ENCODE data around the gene LRRN2. TPM values are rescaled to one million over a fixed set of nuclear protein-coding genes. Genes with fewer than 3 reads are reported as not detected.

Gene LRRN2
- total and polyA plus RNA-seq, 2 donors (not counting 3 experiments of a cell fraction or from before 2014, with no cell fraction given): not detected

DNA sequence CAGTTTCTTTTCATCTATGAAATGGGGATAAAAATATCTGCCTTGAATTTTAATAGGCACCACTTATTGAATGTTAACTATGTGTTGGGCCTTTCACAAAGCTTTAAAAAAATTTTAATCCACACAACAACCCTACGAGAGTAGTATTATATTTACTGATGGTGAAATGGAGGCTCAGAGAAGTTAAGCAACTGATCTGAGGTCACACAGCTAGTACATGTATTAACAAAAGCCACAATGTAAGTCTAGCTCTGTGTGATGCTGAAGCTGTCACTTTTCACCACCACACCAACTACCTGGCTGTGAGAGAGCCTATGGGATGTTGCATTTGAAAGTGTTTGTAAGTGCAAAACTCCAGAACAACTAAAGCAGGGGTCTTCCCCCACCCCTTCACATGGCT lies 44.1 kb downstream of the LRRN2 start:
- Histone ChIP-seq H3K36me3 (ENCODE audit: control insufficient read depth in 2 of 2, extremely low read depth in 1 of 2, insufficient read depth in 2 of 2, low read length in 2 of 2) (no peaks in the 10 kb centered on the region), H3K79me2 (ENCODE audit: control insufficient read depth, insufficient read depth, low read length) (no peaks in the 10 kb centered on the region), H3K27me3 (ENCODE audit: control insufficient read depth in 2 of 2, insufficient read depth in 2 of 2, low read length in 2 of 2) (peaks cover 2 to 5% of the 10 kb centered on the region in 2 experiments), H3K9me1 (replicated peaks; ENCODE audit: control insufficient read depth, extremely low read depth, insufficient read depth, low read length) (no peaks in the 10 kb centered on the region), H3K4me3 (replicated peaks in 1 of 3; ENCODE audit: insufficient read depth in 1 of 3, low read depth in 1 of 3, low read length in 3 of 3) (no peak overlapping the region), H4K20me1 (replicated peaks; ENCODE audit: control insufficient read depth, extremely low read depth, insufficient read depth, low read length) (no peaks in the 10 kb centered on the region), H3K9me3 (replicated peaks; ENCODE audit: control insufficient read depth, insufficient read depth, low read length) (no peaks in the 10 kb centered on the region), H3K4me2 (ENCODE audit: insufficient read depth, low read length) (no peak overlapping the region), H2AFZ (ENCODE audit: low read depth, low read length) (no peak overlapping the region), H3K4me1 (ENCODE audit: control insufficient read depth, extremely low read depth, insufficient read depth, low read length) (no peaks in the 10 kb centered on the region), H3K27ac (ENCODE audit: insufficient read depth, low read depth, low read length) (no peak overlapping the region), H3K9ac (replicated peaks; ENCODE audit: extremely low read depth, insufficient read depth, low read length) (no peak overlapping the region)
- TF ChIP-seq POLR2A (IDR thresholded peaks at IDR 0.05; ENCODE audit: low read depth, low read length): no peak
- no peak for TF ChIP-seq EZH2 (IDR thresholded peaks at IDR 0.05; ENCODE audit: borderline replicate concordance, low read depth, low read length, severe bottlenecking)
- no peak for TF ChIP-seq JUN (IDR thresholded peaks at IDR 0.05; ENCODE audit: borderline replicate concordance, insufficient read depth, insufficient read length, low read depth)
- TF ChIP-seq GATA2 (IDR thresholded peaks at IDR 0.05; ENCODE audit: insufficient read depth, insufficient read length, low read depth, low read length): no peak
- TF ChIP-seq POLR2AphosphoS5 (IDR thresholded peaks at IDR 0.05; ENCODE audit: insufficient read depth, low read depth, low read length): no peak
- TF ChIP-seq MAX (IDR thresholded peaks at IDR 0.05; ENCODE audit: insufficient read depth, insufficient read length): no peak
- TF ChIP-seq FOS (IDR thresholded peaks at IDR 0.05; ENCODE audit: borderline replicate concordance, insufficient read depth, low read length): no peak
- TF ChIP-seq, protein P1, sequence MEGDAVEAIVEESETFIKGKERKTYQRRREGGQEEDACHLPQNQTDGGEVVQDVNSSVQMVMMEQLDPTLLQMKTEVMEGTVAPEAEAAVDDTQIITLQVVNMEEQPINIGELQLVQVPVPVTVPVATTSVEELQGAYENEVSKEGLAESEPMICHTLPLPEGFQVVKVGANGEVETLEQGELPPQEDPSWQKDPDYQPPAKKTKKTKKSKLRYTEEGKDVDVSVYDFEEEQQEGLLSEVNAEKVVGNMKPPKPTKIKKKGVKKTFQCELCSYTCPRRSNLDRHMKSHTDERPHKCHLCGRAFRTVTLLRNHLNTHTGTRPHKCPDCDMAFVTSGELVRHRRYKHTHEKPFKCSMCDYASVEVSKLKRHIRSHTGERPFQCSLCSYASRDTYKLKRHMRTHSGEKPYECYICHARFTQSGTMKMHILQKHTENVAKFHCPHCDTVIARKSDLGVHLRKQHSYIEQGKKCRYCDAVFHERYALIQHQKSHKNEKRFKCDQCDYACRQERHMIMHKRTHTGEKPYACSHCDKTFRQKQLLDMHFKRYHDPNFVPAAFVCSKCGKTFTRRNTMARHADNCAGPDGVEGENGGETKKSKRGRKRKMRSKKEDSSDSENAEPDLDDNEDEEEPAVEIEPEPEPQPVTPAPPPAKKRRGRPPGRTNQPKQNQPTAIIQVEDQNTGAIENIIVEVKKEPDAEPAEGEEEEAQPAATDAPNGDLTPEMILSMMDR (IDR thresholded peaks at IDR 0.05; ENCODE audit: extremely low read depth in 1 of 2, insufficient read depth in 1 of 2, low read depth in 1 of 2, low read length in 2 of 2): no peak
- no peak for TF ChIP-seq MYC (IDR thresholded peaks at IDR 0.05; ENCODE audit: low read depth, low read length)
- no TSS peak for BruUV-seq (replicated peaks)
- no peak for FAIRE-seq
- dilution Hi-C loops (cut with MboI; ENCODE audit: extremely low pct_ligation_motif_present, low sequenced_read_pairs): no loop called here
- intact Hi-C loops (cut with micrococcal nuclease): no loop called here
- ChIA-PET CTCF (interaction anchor here (1.4 to 1.5 kb wide), 3 partner anchors 13 to 166 kb away, joined by 4 to 5 read pairs (median 4); no protein-coding TSS in a partner anchor), POLR2A (interaction anchor here (0.6 kb wide), 1 partner anchor 435 kb away, joined by 3 read pairs; no protein-coding TSS in a partner anchor)
- DNase-seq (ENCODE audit: low read depth, low spot score): no peak
